HG02884 (cell line): ENCODE results near the gene AIFM3.
"Not testable (repeated sequence)": the region's sequence is repeated elsewhere in the genome, so short reads cannot be mapped to it uniquely, and the experiment has no call there.

Source experiments
- ATAC-seq: cut with Tn5 transposase; IDR thresholded peaks from one replicate; pipeline ENCODE4 v1.9.1; 2021; ENCODE audit warnings: mild to moderate bottlenecking, moderate library complexity; ENCODE audit not compliant: unreplicated experiment

AIFM3 gene

GRCh38 chr22:20966883-20967696, at the start of gene AIFM3:
Gene AIFM3, plus strand, starts transcription at chr22:20967255. Its CDS starts 690 bp downstream, at chr22:20967945.
- ATAC-seq, result no peak

- no peak for ATAC-seq
Observed at GRCh38 chr22:20918663-20919218, 48.3 kb upstream of the AIFM3 start.

GRCh38 chr22:20919718-20920117, 47.3 kb upstream of the AIFM3 start:
- no peak for ATAC-seq

- no peak for ATAC-seq
Observed at GRCh38 chr22:20920881-20921203, 46.2 kb upstream of the AIFM3 start.

DNA sequence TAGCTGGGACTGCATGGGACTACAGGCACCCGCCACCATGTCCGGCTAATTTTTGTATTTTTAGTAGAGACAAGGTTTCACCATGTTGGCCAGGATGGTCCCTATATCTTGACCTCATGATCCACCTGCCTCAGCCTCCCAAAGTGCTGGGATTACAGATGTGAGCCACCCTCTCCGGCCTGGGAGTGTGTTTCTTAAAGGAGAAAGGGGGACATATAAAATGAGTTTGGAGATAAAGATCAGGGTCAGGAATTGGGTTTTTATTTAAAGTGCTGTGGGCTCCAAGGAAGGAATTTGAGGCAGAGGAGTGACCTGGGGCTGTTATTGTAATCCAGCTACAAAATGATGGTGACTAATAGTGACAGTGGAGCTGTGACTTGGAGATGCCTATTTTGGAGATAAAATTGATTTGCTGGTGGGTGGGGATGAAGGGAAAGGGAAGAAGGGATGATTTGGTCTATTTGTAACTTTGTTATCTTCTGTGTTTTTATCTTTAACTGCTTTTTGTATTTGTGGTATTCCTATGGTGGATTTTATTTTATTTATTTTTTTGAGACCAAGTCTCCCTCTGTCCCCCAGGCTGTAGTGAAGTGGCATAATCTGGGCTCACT, 44.8 kb upstream of the AIFM3 start:
- ATAC-seq, result no peak

DNA sequence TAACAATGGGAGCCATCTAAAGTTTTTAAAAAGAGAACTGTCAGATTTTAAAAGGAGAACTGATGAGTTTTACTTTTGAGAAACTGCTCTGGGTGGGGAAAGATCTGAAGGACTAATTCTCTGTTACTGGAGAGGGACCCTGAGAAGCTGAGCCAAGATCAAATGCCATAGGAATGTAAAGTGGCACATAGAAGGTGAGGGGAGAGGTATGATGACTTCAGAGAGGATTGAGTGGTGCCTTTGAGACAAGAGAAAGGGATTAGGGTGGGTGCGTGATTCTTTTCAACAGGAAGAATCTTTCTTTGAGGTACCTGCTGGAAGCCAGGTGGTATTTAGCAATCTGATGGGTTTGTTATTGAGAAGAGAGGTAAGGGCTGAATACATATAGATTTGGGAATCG, 40.8 kb upstream of the AIFM3 start:
- no peak for ATAC-seq

DNA sequence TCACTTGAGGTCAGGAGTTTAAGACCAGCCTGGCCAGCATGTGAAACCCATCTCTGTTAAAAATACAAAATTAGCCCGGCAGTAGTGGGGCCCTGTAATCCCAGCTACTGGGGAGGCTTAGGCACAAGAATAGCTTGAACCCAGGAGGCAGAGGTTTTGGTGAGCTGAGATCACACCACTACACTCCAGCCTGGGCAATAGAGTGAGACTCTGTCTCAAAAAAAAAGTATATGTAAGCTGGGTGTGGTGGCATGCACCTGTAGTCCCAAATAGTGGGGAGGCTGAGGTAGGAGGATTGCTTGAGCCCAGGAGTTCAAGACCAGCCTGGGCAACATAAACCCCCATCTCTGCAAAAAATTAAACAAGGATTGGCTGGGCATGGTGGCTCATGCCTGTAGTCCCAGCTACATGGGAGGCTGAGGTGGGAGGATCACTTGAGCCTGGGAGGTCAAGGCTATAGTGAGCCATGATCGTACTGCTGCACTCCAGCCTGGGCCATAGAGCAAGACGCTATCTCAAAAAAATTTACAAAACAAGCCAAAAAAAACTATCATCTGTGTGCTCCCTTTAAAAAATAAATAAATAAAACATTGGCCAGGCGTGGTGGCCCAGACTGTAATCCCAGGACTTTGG, 39.0 kb upstream of the AIFM3 start:
- no peak for ATAC-seq

DNA sequence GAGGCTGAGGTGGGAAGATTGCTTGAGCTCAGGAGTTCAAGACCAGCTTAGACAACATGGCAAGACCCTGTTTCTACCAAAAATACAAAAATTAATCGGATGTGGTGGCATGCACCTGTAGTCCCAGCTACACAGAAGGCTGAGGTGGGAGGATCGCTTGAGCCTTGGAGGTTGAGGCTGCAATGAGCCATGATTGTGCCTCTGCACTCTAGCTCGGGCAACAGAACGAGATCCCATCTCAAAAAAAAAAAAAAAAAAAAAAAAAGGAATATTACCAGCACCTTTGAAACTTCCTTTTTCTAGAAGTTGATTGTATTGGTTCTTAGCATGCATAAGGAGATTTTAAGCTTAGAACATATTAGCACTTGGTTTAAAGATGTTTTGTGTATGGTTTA, 38.5 kb upstream of the AIFM3 start:
- ATAC-seq, result no peak

- no peak for ATAC-seq
Observed at GRCh38 chr22:20930004-20930403, 37.1 kb upstream of the AIFM3 start.

DNA sequence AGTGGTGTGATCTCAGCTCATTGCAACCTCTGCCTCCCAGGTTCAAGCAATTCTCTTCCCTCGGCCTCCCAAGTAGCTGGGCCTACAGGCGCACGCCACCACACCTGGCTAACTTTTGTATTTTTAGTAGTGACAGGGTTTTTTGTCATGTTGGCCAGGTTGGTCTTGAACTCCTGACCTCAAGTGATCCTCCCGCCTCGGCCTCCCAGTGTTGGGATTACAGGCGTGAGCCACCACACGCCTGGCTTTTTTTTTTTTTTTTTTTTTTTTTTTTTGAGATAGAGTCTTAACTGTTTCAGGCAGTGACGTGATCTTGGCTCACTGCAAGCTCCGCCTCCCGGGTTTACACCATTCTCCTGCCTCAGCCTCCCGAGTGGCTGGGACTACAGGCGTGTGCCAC, 36.6 kb upstream of the AIFM3 start:
- ATAC-seq, result not testable (repeated sequence)

- ATAC-seq, result no peak
Observed at GRCh38 chr22:20931126-20931654, 35.9 kb upstream of the AIFM3 start.

DNA sequence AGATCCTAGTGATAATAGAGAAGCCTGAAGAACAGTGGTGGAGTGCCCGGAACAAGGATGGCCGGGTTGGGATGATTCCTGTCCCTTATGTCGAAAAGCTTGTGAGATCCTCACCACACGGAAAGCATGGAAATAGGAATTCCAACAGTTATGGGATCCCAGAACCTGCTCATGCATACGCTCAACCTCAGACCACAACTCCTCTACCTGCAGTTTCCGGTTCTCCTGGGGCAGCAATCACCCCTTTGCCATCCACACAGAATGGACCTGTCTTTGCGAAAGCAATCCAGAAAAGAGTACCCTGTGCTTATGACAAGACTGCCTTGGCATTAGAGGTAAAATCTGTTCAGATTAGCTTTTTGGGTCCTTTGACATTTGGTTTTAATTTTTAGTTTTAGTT, 33.1 kb upstream of the AIFM3 start:
- no peak for ATAC-seq

GRCh38 chr22:20935049-20935448, 32.0 kb upstream of the AIFM3 start:
- ATAC-seq, result not testable (repeated sequence)

- not testable (repeated sequence) for ATAC-seq
Observed at GRCh38 chr22:20935780-20936539, 31.1 kb upstream of the AIFM3 start.

DNA sequence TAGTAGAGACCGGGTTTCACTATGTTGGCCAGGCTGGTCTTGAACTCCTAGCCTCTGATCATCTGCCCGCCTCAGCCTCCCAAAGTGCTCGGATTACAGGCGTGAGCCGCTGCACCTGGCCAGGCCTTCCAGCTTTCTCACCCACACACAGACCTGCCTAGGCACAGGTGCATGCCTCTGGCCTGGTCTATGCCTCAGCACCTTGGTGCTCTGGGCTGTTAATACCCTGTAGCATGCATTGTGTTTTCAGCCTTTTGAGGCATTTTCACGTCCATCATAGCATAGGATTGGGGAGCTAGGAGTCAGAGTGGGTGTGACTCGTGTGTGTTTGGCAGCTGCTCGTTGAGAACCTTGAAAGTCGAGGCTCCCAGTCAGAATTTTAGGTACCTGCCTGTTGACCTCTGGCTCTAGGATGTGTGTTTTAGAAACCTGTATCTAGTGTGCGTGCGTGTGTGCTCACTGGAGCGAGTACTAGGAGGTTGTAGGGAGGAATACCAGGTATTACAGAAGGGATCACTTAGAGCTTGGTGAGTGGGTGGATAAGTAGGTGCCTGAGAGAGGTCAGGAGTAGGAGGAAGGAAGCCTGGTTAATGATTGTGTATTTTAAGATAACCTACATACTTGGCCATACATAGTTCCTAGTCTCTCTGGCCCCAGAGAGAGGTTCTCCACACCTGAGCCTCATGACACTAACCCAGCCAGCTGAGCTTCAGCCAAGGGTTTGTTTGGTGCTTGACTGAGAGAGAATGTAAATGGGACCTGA, 29.8 kb upstream of the AIFM3 start:
- no peak for ATAC-seq

DNA sequence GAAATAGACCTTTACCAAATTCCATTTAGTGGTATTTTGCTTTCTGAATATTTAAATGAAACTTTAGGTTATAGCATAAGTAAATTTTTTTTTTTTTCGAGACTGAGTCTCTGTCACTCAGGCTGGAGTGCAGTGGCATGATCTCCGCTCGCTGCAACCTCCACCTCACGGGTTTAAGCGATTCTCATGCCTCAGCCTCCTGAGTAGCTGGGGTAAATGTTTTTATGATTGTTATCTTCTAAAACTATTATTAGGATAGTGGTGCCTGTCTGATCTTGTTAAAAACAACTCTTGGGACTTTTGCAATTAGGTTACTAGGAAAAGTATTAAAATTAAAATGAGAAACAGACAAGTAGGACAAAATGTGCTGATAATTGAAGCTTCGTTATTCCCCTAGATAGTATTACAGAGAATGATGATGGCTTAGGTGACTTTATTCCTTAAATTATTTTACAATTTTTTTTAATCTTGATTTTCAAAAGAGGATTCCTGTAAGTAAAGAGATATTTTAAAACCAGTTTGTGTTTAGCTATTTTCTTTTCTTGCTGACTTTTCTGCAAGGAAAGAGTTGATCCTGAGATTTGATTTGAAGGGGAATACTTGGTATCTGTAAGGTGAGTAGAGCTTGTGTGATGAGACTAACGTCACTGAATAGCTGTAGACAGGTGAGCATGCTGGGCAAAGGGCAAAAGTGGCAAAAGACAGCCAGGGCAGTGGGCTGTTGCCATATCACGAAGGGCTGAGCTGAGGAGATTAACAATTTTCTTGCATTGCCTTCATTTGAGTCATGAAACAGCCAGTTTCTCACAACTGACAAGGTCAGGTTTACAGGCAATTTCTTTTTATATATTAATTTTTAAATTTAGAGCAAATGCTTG, 29.0 kb upstream of the AIFM3 start:
- ATAC-seq, result no peak

DNA sequence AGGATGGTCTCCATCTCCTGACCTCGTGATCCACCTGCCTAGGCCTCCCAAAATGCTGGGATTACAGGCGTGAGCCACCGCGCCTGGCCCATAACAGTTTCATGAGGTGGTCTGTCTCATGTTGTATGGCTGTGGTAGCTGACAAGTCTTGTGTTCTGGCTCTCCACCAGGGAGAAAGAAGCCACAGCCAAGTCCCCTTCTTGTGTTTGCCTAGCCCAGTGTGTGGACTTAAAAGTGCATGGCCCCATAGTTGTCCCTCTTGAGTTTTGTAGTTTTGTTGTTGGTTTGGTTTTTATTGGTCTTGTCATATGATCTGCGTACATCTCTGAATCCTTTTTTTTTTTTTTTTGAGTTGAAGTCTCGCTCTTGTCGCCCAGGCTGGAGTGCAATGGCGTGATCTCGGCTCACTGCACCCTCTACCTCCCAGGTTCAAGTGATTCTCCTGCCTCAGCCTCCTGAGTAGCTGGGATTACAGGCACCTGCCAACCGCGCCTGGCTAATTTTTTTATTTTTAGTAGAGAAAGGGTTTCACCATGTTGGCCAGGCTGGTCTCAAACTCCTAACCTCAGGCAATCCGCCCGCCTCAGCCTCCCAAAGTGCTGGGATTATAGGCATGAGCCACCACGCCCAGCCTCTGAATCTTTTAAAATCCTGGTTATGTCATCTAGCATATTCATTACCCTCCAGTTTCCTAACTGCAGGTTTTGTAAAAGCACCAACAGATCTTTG, 27.4 kb upstream of the AIFM3 start:
- not testable (repeated sequence) for ATAC-seq

- ATAC-seq, result no peak
Observed at GRCh38 chr22:20940186-20940651, 26.8 kb upstream of the AIFM3 start.
